HUES64 (cell line): ENCODE measurements around the gene LBX2.

Experiments
- H3K27ac ChIP-seq: 2 replicates; pipeline ENCODE4 v1.7.0; 2013; ENCODE audit warnings: low read depth, low read length, inconsistent platforms
- H3K27me3 ChIP-seq: 2 replicates; pipeline ENCODE4 v1.6.1; 2013; ENCODE audit warnings: mild to moderate bottlenecking, low read length; ENCODE audit not compliant: insufficient read depth
- H3K36me3 ChIP-seq: 2 replicates; pipeline ENCODE4 v1.6.1; 2013; ENCODE audit warnings: mild to moderate bottlenecking, low read length; ENCODE audit not compliant: insufficient read depth
- H3K4me1 ChIP-seq: 2 replicates; pipeline ENCODE4 v1.6.1; 2013; ENCODE audit warnings: mild to moderate bottlenecking, low read length, moderate library complexity; ENCODE audit not compliant: insufficient read depth
- H3K4me3 ChIP-seq: 2 replicates; pipeline ENCODE4 v1.5.1; 2013; ENCODE audit warnings: mild to moderate bottlenecking, low read length, moderate library complexity
- H3K9ac ChIP-seq: 2 replicates; pipeline ENCODE4 v1.6.1; 2013; ENCODE audit warnings: mild to moderate bottlenecking, low read depth, low read length
- H3K9me3 ChIP-seq: 2 replicates; pipeline ENCODE4 v1.6.1; 2013; ENCODE audit warnings: low read depth, low read length; ENCODE audit not compliant: insufficient read depth
- WGBS: fragments of 150-250, 120-280 bp; methylation state at CpG from one replicate; pipeline ENCODE4 v1.1.7; 2013; ENCODE audit warnings: missing lambda C conversion rate; 5-methylcytosine and 5-hydroxymethylcytosine counted together

The LBX2 gene

GRCh38 chr2:74534411-74534810 lies 35.0 kb upstream of the LBX2 start:
- Histone ChIP-seq H3K4me3 (no peak overlapping the region), H3K27me3 (no peaks in the 10 kb centered on the region), H3K27ac (no peak overlapping the region), H3K36me3 (peaks cover 30% of the 10 kb centered on the region), H3K9me3 (no peaks in the 10 kb centered on the region), H3K4me1 (0 out of 2 replicates have a peak, but pooled peaks cover 4% of the 10 kb centered on the region), H3K9ac (no peak overlapping the region)
- WGBS, result 95% methylated on average over 12 of the region's 12 CpGs

- 89% methylated on average over 4 of the region's 4 CpGs for WGBS
- no peaks in the 10 kb centered on the region for H3K9me3 ChIP-seq
These were observed 34.1 kb upstream of the LBX2 start for GRCh38 chr2:74533464-74533863.

GRCh38 chr2:74532222-74532621 lies 32.8 kb upstream of the LBX2 start:
- H3K36me3 ChIP-seq, result peaks cover 40% of the 10 kb centered on the region
- H3K4me3 ChIP-seq, result no peak overlapping the region

More at GRCh38 chr2:74533464-74533863, 34.1 kb upstream of the LBX2 start:
- Histone ChIP-seq H3K4me3 (no peak overlapping the region), H3K27me3 (no peaks in the 10 kb centered on the region), H3K9ac (no peak overlapping the region), H3K4me1 (peaks cover 3% of the 10 kb centered on the region; the same call in 1 of the 2 replicates), H3K27ac (no peak overlapping the region), H3K36me3 (peaks cover 30% of the 10 kb centered on the region)

GRCh38 chr2:74531666-74532065 lies 32.3 kb upstream of the LBX2 start:
- H3K27me3 ChIP-seq, result no peaks in the 10 kb centered on the region
- H3K36me3 ChIP-seq, result peaks cover 46% of the 10 kb centered on the region
- no peak overlapping the region for H3K9ac ChIP-seq
- H3K27ac ChIP-seq, result no peak overlapping the region
- WGBS, result 86% methylated on average over 7 of the region's 7 CpGs
- H3K4me3 ChIP-seq, result no peak overlapping the region
- peaks cover 4% of the 10 kb centered on the region; the same call in 1 of the 2 replicates for H3K4me1 ChIP-seq
- H3K9me3 ChIP-seq, result no peaks in the 10 kb centered on the region

More at GRCh38 chr2:74532222-74532621, 32.8 kb upstream of the LBX2 start:
- H3K9ac ChIP-seq, result no peak overlapping the region
- H3K27me3 ChIP-seq, result no peaks in the 10 kb centered on the region
- no peaks in the 10 kb centered on the region for H3K9me3 ChIP-seq
- H3K27ac ChIP-seq, result no peak overlapping the region
- peaks cover 4% of the 10 kb centered on the region; the same call in 1 of the 2 replicates for H3K4me1 ChIP-seq

- no peaks in the 10 kb centered on the region for H3K9me3 ChIP-seq
- no peaks in the 10 kb centered on the region for H3K27me3 ChIP-seq
- 10% methylated on average over 54 of the region's 54 CpGs for WGBS
- peak overlapping the region; percentile 80 for H3K9ac ChIP-seq
- peaks cover 4% of the 10 kb centered on the region; the same call in 1 of the 2 replicates for H3K4me1 ChIP-seq
- 0 out of 2 replicates have a peak overlapping the region, but pooled peaks have one; percentile 41 for H3K27ac ChIP-seq
- peak overlapping the region; percentile 90 for H3K4me3 ChIP-seq
- peaks cover 51% of the 10 kb centered on the region for H3K36me3 ChIP-seq
These were observed 31.1 kb upstream of the LBX2 start for GRCh38 chr2:74530239-74531187.

- under 1% methylated on average over 87 of the region's 87 CpGs for WGBS
- Histone ChIP-seq H3K36me3 (peaks cover 51% of the 10 kb centered on the region), H3K9ac (peak within 1 kb of the TSS; percentile 93), H3K9me3 (no peaks in the 10 kb centered on the region), H3K27ac (peak within 1 kb of the TSS; percentile 83), H3K4me3 (peak within 1 kb of the TSS; percentile 90), H3K4me1 (peaks cover 4% of the 10 kb centered on the region; the same call in 1 of the 2 replicates), H3K27me3 (no peaks in the 10 kb centered on the region)
These were observed 30.2 kb upstream of the LBX2 start, which contains the start of the genes AUP1 and HTRA2 for GRCh38 chr2:74529357-74530238. TSS of gene AUP1 (minus strand) at chr2:74529706. CDS start at chr2:74529629, 77 bp downstream. TSS of gene HTRA2 (plus strand) at chr2:74529933. CDS start at chr2:74530007, 74 bp downstream.

- Histone ChIP-seq H3K36me3 (peaks cover 49% of the 10 kb centered on the region), H3K27ac (peak overlapping the region; percentile 83), H3K9me3 (no peaks in the 10 kb centered on the region), H3K4me3 (peak overlapping the region; percentile 90), H3K27me3 (no peaks in the 10 kb centered on the region), H3K4me1 (peaks cover 4% of the 10 kb centered on the region; the same call in 1 of the 2 replicates), H3K9ac (peak overlapping the region; percentile 93)
- WGBS, result 17% methylated on average over 27 of the region's 29 CpGs
These were observed 29.4 kb upstream of the LBX2 start for GRCh38 chr2:74528600-74529356.

GRCh38 chr2:74527741-74528140 lies 28.3 kb upstream of the LBX2 start:
- Histone ChIP-seq H3K9me3 (no peaks in the 10 kb centered on the region), H3K4me1 (peaks cover 4% of the 10 kb centered on the region; the same call in 1 of the 2 replicates), H3K9ac (no peak overlapping the region), H3K27ac (no peak overlapping the region), H3K4me3 (no peak overlapping the region; the same call in 1 of the 2 replicates), H3K27me3 (peaks cover 6% of the 10 kb centered on the region; the same call in 1 of the 2 replicates), H3K36me3 (peaks cover 38% of the 10 kb centered on the region)
- 98% methylated on average over 9 of the region's 9 CpGs for WGBS

- Histone ChIP-seq H3K27me3 (peaks cover 16% of the 10 kb centered on the region; the same call in 1 of the 2 replicates), H3K4me3 (no peak overlapping the region), H3K9me3 (no peaks in the 10 kb centered on the region), H3K36me3 (peaks cover 29% of the 10 kb centered on the region), H3K4me1 (peaks cover 4% of the 10 kb centered on the region; the same call in 1 of the 2 replicates), H3K27ac (no peak overlapping the region), H3K9ac (no peak overlapping the region)
- WGBS, result 93% methylated on average over 11 of the region's 11 CpGs
These were observed 27.3 kb upstream of the LBX2 start for GRCh38 chr2:74526649-74527230.
